Mucosa of descending colon (tissue), 3 donors: ENCODE results near the gene GPATCH3. TPM values are rescaled to one million over a fixed set of nuclear protein-coding genes. Genes with fewer than 3 reads are reported as not detected.
"Not testable (repeated sequence)": the region's sequence is repeated elsewhere in the genome, so short reads cannot be mapped to it uniquely, and the experiment has no call there.

ENCODE experiments used
- ATAC-seq: fragments of 200-7000 bp; cut with Tn5 transposase; one replicate; pipeline ENCODE4 v1.9.1; 2020; ENCODE audit warnings: mild to moderate bottlenecking, moderate library complexity
- DNase-seq, 3 donors: peaks; one replicate each; pipeline ENCODE4 v3.0.0-alpha.2; 2020
- H3K36me3 ChIP-seq: fragments of 200-600 bp; one replicate; pipeline ENCODE4 v1.8.0; 2021; ENCODE audit warnings: low read depth, mild to moderate bottlenecking
- H3K4me1 ChIP-seq: fragments of 200-600 bp; one replicate; pipeline ENCODE4 v1.8.0; 2021; ENCODE audit warnings: low read depth, mild to moderate bottlenecking
- H3K4me3 ChIP-seq: fragments of 200-600 bp; one replicate; pipeline ENCODE4 v1.8.0; 2021; ENCODE audit warnings: mild to moderate bottlenecking
- H3K9me3 ChIP-seq: fragments of 200-600 bp; one replicate; pipeline ENCODE4 v1.8.0; 2021; ENCODE audit warnings: mild to moderate bottlenecking
- CTCF ChIP-seq: fragments of 200-600 bp; IDR thresholded peaks from one replicate; pipeline ENCODE4 v1.8.0; 2022; ENCODE audit warnings: antibody characterized with exemption, mild to moderate bottlenecking
- intact Hi-C, 2 donors: fragments of 100-400 bp; cut with DNase I in 1 of 2; cut with micrococcal nuclease in 1 of 2; formaldehyde crosslinking; loops; one replicate each; pipeline versions ENCODE4 v1.11.0 to v1.11.1; 2022; cut with DNase I, micrococcal nuclease
- total RNA-seq, 3 donors: library from RNA; stranded (reverse); fragmentation: NEBNext Ultra II Directional in 2 of 3; extraction: Animal tissue kit (Norgen Biotek cat#: 25700) in 2 of 3; gene quantifications; one replicate each; pipeline versions ENCODE4 v1.2.1 to v1.2.4, GENCODE V29; 2021 to 2023
- donor health status: DM: no; HTN: no; CAD: no; lungs with moderate emphysema.
- donor health status: DM: no; HTN: no; CAD: no.
- donor health status: DM: no; HTN: yes; CAD: no.

GPATCH3 gene
- total RNA-seq, 3 donors from 2014 or later: 14.0 to 17.5 (median 14.5) TPM

GRCh38 chr1:26888231-26888630 lies 12.0 kb downstream of the GPATCH3 start:
- H3K36me3 ChIP-seq: peaks cover 16% of the 10 kb centered on the region
- no peak for TF ChIP-seq CTCF
- intact Hi-C loops: no loop called here
- ATAC-seq (no peak), DNase-seq (no peak)
- no peak overlapping the region for H3K4me3 ChIP-seq
- H3K9me3 ChIP-seq: no peaks in the 10 kb centered on the region
- H3K4me1 ChIP-seq: peaks cover 17% of the 10 kb centered on the region

- no peaks in the 10 kb centered on the region for H3K9me3 ChIP-seq
- peak in 1 of 3 donors; percentile 53 for DNase-seq
- ATAC-seq: no peak
- H3K36me3 ChIP-seq: peaks cover 23% of the 10 kb centered on the region
- H3K4me3 ChIP-seq: no peak overlapping the region
- TF ChIP-seq CTCF: no peak
- peaks cover 17% of the 10 kb centered on the region for H3K4me1 ChIP-seq
- intact Hi-C loops: no loop called here
These were observed 13.1 kb downstream of the GPATCH3 start for GRCh38 chr1:26887125-26887524.

- TF ChIP-seq CTCF: no peak
- intact Hi-C loops: loop anchor here in 1 of 2 donors (5.0 kb wide), 1 partner anchor 36 kb away; no protein-coding TSS in a partner anchor
- Histone ChIP-seq H3K36me3 (peaks cover 23% of the 10 kb centered on the region), H3K9me3 (no peaks in the 10 kb centered on the region), H3K4me3 (no peak overlapping the region), H3K4me1 (peaks cover 13% of the 10 kb centered on the region)
- ATAC-seq (no peak), DNase-seq (peak in 1 of 3 donors; percentile 24)
These were observed 17.4 kb downstream of the GPATCH3 start for GRCh38 chr1:26882696-26883463.

GRCh38 chr1:26881611-26882010 lies 18.7 kb downstream of the GPATCH3 start:
- ATAC-seq (peak; percentile 70), DNase-seq (peak in 2 of 3 donors; percentile 25 to 50)
- Histone ChIP-seq H3K4me1 (peaks cover 20% of the 10 kb centered on the region), H3K36me3 (peaks cover 23% of the 10 kb centered on the region)
- intact Hi-C loops: loop anchor here in 1 of 2 donors (5.0 kb wide), 1 partner anchor 34 kb away; no protein-coding TSS in a partner anchor
- H3K9me3 ChIP-seq, H3K4me3 ChIP-seq: not testable (repeated sequence)

GRCh38 chr1:26879793-26880192 lies 20.5 kb downstream of the GPATCH3 start:
- H3K4me3 ChIP-seq: no peak overlapping the region
- intact Hi-C loops: loop anchor here (5.0 kb wide), 2 partner anchors 32 to 277 kb away; no protein-coding TSS in a partner anchor

More at GRCh38 chr1:26879793-26880192, 20.5 kb downstream of the GPATCH3 start:
- TF ChIP-seq CTCF: no peak
- Histone ChIP-seq H3K9me3 (no peaks in the 10 kb centered on the region), H3K4me1 (peaks cover 20% of the 10 kb centered on the region), H3K36me3 (peaks cover 16% of the 10 kb centered on the region)
- ATAC-seq: no peak
- DNase-seq: no peak
